Activated naive CD8-positive, alpha-beta T cell (primary cell): ENCODE measurements around the gene CT47C1.

Experiments used
- H3K27ac Mint-ChIP-seq: one replicate; pipeline ENCODE4 v1.8.0; 2021; ENCODE audit warnings: mixed read lengths
- H3K27me3 Mint-ChIP-seq: one replicate; pipeline ENCODE4 v1.8.0; 2021; ENCODE audit warnings: mixed read lengths
- H3K36me3 Mint-ChIP-seq: one replicate; pipeline ENCODE4 v1.8.0; 2021; ENCODE audit warnings: mixed read lengths
- H3K4me1 Mint-ChIP-seq: one replicate; pipeline ENCODE4 v1.8.0; 2021; ENCODE audit warnings: low read depth, mixed read lengths
- H3K4me3 Mint-ChIP-seq: one replicate; pipeline ENCODE4 v1.8.0; 2021; ENCODE audit warnings: mild to moderate bottlenecking, mixed read lengths
- H3K9me3 Mint-ChIP-seq: one replicate; pipeline ENCODE4 v1.8.0; 2021; ENCODE audit warnings: low read depth, mixed read lengths

Gene CT47C1

DNA sequence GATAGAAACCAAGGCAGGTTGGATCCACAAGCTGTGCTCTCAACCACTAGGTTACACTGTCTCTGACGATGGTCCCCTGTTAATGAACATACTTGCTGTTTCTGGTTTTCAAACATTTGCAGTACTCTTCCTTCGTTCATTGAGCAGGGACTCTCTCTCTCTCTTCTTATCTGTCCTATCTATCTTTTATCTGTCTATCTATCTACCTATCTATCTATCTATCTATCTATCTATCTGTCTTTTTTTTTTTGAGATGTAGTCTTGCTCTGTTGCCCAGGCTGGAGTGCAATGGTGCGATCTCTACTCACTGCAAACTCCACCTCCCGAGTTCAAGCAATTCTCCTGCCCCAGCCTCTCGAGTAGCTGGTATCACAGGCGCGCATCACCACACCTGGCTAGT, 9.4 kb upstream of the CT47C1 start:
- no peak overlapping the region for H3K27ac Mint-ChIP-seq
- H3K4me3 Mint-ChIP-seq = no peak overlapping the region
- no peaks in the 10 kb centered on the region for H3K9me3 Mint-ChIP-seq
- no peaks in the 10 kb centered on the region for H3K36me3 Mint-ChIP-seq
- no peaks in the 10 kb centered on the region for H3K27me3 Mint-ChIP-seq
- no peaks in the 10 kb centered on the region for H3K4me1 Mint-ChIP-seq

DNA sequence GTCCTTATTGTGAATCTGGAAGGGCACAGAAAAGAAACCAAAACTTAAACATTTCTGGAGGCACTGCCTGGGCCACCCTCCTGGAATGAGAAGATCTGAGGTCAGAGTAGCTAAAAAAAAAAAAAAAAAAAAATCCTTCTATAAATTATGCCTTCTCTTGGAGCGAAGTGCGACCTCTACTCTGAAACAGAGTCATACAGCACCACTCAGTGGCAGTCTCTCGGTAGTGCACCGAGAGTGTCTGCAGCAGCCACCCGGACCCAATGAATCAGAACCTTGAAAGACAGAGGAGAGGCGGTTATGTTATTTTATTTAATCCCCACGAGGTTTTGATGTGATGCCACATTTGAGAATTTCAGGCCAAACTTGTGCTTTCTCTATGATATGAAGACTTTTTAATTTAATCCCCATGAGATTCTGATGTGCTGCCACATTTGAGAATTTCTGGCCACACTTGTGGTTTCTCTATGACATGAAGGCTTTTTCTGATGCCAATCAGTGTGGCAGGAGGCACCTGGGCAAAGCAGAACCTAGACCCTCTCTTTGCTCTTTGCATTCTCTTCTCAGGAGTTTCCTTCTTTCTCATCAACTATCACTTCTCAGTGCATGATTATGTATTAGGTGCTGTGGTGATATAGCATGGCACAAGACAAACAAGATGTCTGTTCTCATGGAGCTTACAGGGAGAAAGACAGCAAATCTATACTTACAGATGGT, 5.6 kb upstream of the CT47C1 start:
- H3K4me1 Mint-ChIP-seq = no peaks in the 10 kb centered on the region
- no peak overlapping the region for H3K27ac Mint-ChIP-seq
- no peaks in the 10 kb centered on the region for H3K9me3 Mint-ChIP-seq
- H3K36me3 Mint-ChIP-seq = no peaks in the 10 kb centered on the region
- no peaks in the 10 kb centered on the region for H3K27me3 Mint-ChIP-seq
- H3K4me3 Mint-ChIP-seq = no peak overlapping the region

DNA sequence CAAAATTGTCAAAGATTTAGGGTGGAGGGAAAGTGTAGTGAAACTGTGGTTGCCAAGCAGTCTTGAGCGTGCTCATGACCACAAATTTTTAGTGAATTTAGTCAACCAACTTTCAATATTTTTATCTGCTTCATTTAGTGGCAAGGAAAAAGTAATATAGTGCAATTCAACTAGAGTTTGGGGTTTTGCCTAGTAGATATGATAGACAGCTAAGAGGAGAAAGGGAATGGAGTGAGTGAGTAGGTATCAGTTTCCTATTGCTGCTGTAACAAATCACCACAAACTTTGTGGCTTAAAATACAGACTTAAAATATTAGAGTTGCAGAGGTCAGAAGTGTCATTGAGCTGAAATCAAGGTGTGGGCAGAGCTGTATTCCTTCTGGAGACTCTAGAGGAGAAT, 3.7 kb upstream of the CT47C1 start:
- no peak overlapping the region for H3K27ac Mint-ChIP-seq
- H3K4me1 Mint-ChIP-seq = no peaks in the 10 kb centered on the region
- no peaks in the 10 kb centered on the region for H3K27me3 Mint-ChIP-seq
- no peaks in the 10 kb centered on the region for H3K36me3 Mint-ChIP-seq
- no peak overlapping the region for H3K4me3 Mint-ChIP-seq
- no peaks in the 10 kb centered on the region for H3K9me3 Mint-ChIP-seq

DNA sequence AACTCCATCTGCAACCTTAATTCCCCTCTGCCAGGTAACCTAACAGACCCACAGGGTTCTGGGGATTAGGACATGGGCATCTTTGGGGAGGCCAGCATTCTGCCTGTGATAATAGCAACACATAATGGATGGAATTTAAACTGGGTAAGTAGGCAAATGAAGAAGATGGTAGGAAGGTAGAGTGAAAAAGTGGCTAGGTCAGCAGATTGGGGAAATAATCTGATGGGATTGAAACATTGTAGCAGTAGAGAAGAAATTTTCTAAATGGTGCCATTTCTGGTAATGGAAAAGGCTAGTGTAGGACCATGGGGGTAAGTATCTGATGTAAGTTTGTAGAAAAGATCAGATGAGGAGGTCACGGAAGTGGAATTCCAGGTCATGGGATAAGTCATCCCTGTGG, 3.0 kb upstream of the CT47C1 start:
- H3K36me3 Mint-ChIP-seq = no peaks in the 10 kb centered on the region
- no peaks in the 10 kb centered on the region for H3K4me1 Mint-ChIP-seq
- H3K27me3 Mint-ChIP-seq = no peaks in the 10 kb centered on the region
- no peaks in the 10 kb centered on the region for H3K9me3 Mint-ChIP-seq
- no peak overlapping the region for H3K4me3 Mint-ChIP-seq
- no peak overlapping the region for H3K27ac Mint-ChIP-seq

DNA sequence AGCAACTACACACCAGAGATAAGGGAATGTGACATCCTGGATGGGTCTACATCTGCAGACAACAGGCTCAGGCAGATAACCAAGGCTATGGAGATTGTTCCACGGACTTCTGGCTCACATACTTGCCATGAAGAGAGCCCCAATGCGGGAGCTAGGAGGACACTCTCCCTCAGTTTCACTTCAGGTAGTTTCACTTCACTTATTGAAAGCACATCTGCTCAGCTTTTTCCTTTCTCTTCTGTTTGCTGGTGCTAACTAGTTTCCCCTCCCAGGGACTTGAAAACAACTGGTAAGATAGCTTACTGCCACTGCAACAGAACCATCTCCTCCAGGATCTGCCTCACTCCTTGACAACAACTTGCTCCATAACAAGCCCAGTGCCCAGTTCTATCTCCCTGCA, 1.4 kb upstream of the CT47C1 start:
- Mint-ChIP-seq H3K9me3 (no peaks in the 10 kb centered on the region), H3K27ac (no peak overlapping the region), H3K36me3 (no peaks in the 10 kb centered on the region), H3K4me3 (no peak overlapping the region), H3K4me1 (no peaks in the 10 kb centered on the region), H3K27me3 (no peaks in the 10 kb centered on the region)

DNA sequence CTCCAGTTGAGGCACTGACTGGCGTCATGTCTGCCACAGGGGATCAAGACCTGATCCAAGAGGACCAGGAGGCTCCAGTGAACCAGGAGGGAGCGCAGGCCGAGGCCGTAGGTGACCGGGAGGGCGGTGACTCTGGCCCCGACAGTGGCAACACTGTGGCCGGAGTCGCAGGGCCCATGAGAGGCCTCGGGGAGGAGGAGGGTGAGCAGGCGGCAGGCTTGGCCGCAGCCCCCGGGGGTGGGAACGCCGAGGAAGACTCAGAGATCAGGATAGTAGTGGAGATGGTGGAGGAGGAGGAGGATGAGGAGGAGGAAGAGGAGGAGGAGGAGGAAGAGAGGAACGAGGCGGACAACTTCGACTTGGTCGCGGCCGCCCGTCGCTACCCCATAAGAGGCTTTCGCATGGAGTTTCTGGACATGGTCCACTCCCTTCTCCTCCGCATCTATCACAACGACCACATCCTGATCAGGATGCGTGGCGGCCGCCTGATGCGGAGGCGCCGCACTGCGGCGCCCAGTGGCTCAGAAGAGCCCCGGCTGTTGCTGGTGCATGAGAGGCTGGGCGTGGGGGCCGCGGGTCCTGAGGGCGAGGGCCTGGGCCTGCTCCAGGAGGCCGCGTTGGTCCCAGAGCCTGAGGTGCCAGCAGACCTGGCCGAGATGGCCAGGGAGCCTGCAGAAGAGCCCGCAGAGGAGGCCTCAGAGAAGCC, 560 bp downstream of the CT47C1 start:
- no peak overlapping the region for H3K27ac Mint-ChIP-seq
- no peaks in the 10 kb centered on the region for H3K36me3 Mint-ChIP-seq
- H3K4me1 Mint-ChIP-seq = no peaks in the 10 kb centered on the region
- H3K27me3 Mint-ChIP-seq = no peaks in the 10 kb centered on the region
- no peaks in the 10 kb centered on the region for H3K9me3 Mint-ChIP-seq
- no peak overlapping the region for H3K4me3 Mint-ChIP-seq

DNA sequence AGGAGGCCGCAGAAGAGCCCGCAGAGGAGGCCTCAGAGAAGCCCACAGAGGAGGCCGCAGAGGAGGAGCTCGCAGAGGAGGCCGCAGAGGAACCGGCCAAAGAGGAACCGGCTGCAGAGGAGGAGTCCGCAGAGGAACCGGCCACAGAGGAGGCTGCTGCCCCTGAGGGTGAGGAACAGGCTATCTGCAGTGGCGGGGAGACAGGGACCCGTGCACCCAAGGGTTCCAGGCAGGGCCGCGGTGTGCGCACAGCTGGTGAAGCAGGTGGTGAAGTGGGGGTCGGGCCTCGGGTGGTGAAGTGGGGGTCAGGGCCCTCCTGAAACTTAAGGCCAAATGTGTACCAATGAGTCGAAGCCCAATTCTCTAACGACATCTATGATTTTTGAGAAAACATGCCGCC, 1.1 kb downstream of the CT47C1 start:
- no peaks in the 10 kb centered on the region for H3K4me1 Mint-ChIP-seq
- H3K36me3 Mint-ChIP-seq = no peaks in the 10 kb centered on the region
- no peaks in the 10 kb centered on the region for H3K27me3 Mint-ChIP-seq
- H3K4me3 Mint-ChIP-seq = no peak overlapping the region
- H3K27ac Mint-ChIP-seq = no peak overlapping the region
- no peaks in the 10 kb centered on the region for H3K9me3 Mint-ChIP-seq

DNA sequence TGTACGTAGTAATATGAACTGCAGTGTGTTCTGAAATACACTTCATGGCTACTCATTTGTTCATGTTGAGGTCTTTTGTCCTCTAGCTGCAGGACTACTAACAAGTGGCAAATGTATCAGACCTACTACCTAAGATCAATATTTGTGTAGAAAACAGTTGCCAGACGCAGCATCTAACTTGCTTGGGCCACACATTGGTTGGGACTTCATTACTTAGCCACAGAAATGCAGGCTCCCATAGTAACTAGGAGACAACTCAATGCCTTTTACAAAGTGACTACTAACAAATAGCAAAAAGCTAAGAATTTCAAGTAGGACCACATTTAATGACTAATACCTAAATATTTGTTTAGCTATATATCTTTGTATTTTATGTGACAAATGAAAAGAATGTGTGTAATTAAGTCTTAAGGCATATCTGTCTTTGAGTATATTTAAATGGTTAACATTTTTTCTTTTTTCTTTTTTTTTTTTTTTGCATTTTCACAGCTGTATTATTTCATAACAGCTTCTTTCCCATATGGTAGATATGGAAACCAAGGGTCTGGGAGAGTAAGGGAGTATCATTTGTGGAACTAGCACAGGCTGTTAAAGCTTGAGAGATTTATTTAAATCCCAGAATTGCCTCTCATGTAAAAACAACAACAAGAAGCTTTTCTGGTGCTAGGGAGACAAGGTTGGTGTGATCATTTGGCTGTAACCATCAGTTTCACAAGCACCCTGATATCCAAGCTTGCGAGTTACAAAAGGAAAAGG, 2.7 kb downstream of the CT47C1 start:
- no peaks in the 10 kb centered on the region for H3K9me3 Mint-ChIP-seq
- H3K27me3 Mint-ChIP-seq = peaks cover 1% of the 10 kb centered on the region
- H3K27ac Mint-ChIP-seq = no peak overlapping the region
- no peaks in the 10 kb centered on the region for H3K36me3 Mint-ChIP-seq
- H3K4me1 Mint-ChIP-seq = no peaks in the 10 kb centered on the region
- H3K4me3 Mint-ChIP-seq = no peak overlapping the region

DNA sequence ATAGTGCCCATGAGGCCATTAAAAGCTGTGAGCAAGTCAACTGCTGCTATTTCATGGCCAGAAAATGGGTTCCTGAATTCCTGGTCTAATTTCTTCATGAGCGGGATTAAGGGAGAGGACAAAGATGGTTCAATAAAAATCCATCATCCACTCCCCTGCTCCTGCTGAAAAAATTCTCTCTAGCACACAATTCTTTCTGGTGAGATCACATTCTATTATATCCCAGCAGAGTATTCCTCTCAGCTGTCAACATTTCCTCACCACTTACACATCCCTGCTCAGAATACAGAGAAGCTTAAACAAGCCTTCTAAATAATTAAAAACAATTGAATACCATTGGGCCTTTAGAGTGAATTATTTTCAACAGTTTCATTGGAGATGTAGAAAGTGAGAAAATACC, 9.5 kb downstream of the CT47C1 start:
- H3K27me3 Mint-ChIP-seq = peaks cover 1% of the 10 kb centered on the region
- H3K4me3 Mint-ChIP-seq = no peak overlapping the region
- no peaks in the 10 kb centered on the region for H3K9me3 Mint-ChIP-seq
- H3K36me3 Mint-ChIP-seq = no peaks in the 10 kb centered on the region
- H3K27ac Mint-ChIP-seq = no peak overlapping the region
- no peaks in the 10 kb centered on the region for H3K4me1 Mint-ChIP-seq

DNA sequence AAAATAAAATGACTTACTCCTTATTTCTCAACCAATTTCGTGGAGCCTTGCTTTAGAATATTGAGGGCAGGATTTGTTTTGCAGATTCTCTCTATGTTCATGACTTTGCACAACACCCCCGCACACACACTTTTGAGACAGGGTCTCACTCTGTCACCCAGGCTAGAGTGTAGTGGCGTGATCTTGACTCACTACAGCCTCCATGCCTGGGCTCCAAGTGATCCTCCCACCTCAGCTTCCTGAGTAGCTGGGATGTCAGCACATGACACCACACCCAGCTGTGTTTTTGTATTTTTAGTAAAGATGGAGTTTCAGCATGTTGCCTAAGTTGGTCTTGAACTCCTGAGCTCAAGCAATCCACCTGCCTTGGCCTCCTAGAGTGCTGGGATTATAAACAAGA, 12.0 kb downstream of the CT47C1 start:
- Mint-ChIP-seq H3K27me3 (no peaks in the 10 kb centered on the region), H3K4me3 (no peak overlapping the region), H3K36me3 (no peaks in the 10 kb centered on the region), H3K27ac (no peak overlapping the region), H3K9me3 (no peaks in the 10 kb centered on the region), H3K4me1 (no peaks in the 10 kb centered on the region)

DNA sequence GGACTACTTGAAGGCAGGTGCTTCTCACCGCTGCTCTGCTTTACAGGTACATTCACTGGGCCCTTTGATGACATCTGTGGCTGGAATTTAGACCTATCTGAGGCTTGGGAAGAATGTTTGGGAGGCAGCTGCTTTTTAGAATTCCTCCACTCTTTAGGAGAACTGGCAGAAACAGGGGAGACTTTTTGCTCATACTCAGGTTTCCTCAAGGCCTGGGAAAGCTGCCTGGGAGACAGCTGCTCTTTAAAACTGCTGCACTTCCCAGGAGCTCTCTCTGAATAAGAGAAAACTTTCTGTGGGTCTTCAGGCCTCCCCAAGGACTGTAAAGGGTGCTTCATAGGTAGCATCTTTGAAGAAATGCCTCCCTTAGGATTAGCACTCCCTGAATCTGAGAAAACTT, 14.3 kb downstream of the CT47C1 start:
- H3K27ac Mint-ChIP-seq = no peak overlapping the region
- no peak overlapping the region for H3K4me3 Mint-ChIP-seq
- H3K9me3 Mint-ChIP-seq = no peaks in the 10 kb centered on the region
- no peaks in the 10 kb centered on the region for H3K4me1 Mint-ChIP-seq
- peaks cover 4% of the 10 kb centered on the region for H3K27me3 Mint-ChIP-seq
- no peaks in the 10 kb centered on the region for H3K36me3 Mint-ChIP-seq

DNA sequence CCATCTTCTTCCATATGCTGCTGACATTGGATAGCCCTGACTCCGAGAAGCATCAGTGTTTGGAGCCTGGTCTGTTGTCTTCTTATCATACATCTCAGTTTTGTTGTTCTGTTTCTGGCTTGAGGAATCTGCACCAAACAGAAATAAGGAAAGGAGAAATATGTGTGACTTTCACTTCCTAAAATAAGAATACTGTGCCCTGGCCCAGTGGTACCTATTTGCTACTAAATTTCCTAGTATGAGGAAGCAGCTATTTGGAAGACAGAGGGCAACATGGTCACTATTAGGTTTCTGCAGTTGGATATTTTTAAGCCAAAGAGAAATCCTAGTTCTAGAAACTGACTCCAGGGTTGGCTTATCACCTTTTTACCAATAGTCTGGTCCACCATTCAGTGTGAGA, 16.8 kb downstream of the CT47C1 start:
- Mint-ChIP-seq H3K4me1 (no peaks in the 10 kb centered on the region), H3K27ac (no peak overlapping the region), H3K4me3 (no peak overlapping the region), H3K9me3 (no peaks in the 10 kb centered on the region), H3K36me3 (no peaks in the 10 kb centered on the region), H3K27me3 (peaks cover 4% of the 10 kb centered on the region)

DNA sequence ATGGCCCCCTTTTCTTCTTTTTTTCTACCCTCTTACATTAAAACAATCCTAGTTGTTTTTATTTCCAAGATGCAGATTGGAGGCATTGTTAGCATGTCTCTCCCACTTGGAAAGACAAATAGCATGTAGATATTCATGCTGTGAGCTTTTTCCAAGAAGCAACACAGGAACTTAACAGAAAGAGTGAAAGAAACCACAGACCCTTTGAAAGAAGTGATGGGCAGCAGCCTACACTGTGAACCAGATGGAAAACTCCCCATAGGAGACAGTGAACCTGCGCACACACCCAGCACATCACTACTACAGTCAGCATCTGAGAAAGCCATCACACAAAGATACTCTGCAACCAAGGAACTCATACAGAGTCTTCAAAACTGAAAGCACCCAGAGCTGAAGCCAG, 17.8 kb downstream of the CT47C1 start:
- H3K9me3 Mint-ChIP-seq = no peaks in the 10 kb centered on the region
- H3K36me3 Mint-ChIP-seq = no peaks in the 10 kb centered on the region
- H3K4me3 Mint-ChIP-seq = no peak overlapping the region
- no peak overlapping the region for H3K27ac Mint-ChIP-seq
- no peaks in the 10 kb centered on the region for H3K4me1 Mint-ChIP-seq
- H3K27me3 Mint-ChIP-seq = peaks cover 4% of the 10 kb centered on the region

DNA sequence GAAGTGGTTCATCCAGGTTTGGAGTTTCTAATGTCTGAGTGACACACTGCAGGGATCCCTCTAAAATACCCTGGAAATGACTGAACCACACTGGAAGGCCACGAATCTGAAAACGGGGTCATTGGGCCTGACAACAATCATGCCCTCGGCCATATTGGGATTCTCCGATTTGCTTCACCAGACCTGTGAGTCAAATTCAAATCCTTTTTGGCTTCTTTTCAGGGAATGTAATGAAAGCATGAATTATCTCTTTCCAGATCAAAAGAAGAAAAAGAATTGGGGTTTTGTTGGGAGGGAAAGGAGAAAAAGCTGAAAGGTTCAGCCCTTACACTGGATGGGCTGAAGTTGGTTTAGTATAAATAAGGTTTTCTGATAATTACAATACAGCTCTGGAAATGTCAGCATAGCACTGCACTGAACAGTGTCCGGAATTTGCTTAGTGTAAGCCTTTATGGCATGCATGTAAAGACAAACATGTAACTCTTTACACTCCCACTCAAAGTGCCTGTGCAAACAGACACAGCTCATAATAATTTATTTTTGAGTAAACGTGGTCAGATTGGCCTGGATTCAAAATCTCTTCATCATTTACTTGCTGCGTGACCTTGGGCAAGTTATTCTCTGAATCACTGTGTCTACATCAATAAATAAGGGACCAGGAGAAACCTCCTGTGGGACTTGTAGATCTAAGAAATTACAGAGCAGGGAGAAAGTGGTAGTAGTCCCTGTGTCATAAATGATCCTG, 21.4 kb downstream of the CT47C1 start:
- H3K27me3 Mint-ChIP-seq = peaks cover 9% of the 10 kb centered on the region
- no peaks in the 10 kb centered on the region for H3K4me1 Mint-ChIP-seq
- H3K4me3 Mint-ChIP-seq = no peak overlapping the region
- no peaks in the 10 kb centered on the region for H3K9me3 Mint-ChIP-seq
- H3K27ac Mint-ChIP-seq = no peak overlapping the region
- H3K36me3 Mint-ChIP-seq = no peaks in the 10 kb centered on the region

DNA sequence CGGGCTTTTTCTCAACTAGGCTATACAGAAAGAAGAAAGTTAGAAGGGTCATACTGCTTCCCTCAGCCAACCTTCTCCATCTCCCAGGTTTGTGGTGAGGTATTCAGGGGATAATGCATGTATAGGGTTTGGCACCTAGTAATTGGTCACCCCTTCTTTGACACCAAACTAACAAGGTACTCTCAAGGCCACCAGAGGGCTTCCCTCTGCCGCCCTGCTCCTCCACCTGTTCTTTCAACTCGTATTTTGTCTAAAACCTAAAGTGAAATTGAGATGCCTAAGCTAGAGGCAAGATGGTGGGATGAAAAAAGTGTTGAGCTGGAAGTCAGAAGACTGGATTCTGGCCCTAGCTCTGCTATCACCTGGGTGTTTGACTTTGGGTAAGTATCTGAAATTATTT, 22.0 kb downstream of the CT47C1 start:
- Mint-ChIP-seq H3K4me1 (no peaks in the 10 kb centered on the region), H3K27me3 (peaks cover 9% of the 10 kb centered on the region), H3K4me3 (no peak overlapping the region), H3K36me3 (no peaks in the 10 kb centered on the region), H3K9me3 (no peaks in the 10 kb centered on the region), H3K27ac (no peak overlapping the region)
